ENCODE data around the gene LIMA1.

DNA sequence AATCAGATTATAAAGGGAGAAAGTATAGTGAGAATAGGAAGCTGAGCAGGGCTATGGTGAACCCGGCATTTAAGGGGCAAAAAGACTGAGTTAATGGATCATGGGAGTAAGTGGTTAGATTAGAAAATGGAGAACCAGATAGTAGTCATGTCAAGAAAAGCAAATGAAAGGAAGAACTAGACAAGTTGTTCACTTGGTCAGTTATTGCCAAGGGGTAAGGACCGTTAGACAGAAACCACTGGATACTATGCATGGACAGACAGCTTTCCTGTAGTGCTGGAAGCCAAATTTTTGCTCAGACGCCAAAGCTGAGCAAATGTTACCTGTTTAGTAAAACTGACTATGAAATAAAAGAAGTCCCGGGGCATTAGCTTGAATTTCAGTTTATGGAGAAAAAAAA is 3.8 kb downstream of the LIMA1 start:
- no peak for TF ChIP-seq ELK1 (IDR thresholded peaks at IDR 0.05; ENCODE audit: borderline replicate concordance, low read depth, low read length)
- no peak for TF ChIP-seq NFE2L2 (IDR thresholded peaks at IDR 0.05; ENCODE audit: low read depth, low read length)
- TF ChIP-seq USF2 (IDR thresholded peaks at IDR 0.05; ENCODE audit: low read depth, low read length): no peak
- TF ChIP-seq, protein P1, sequence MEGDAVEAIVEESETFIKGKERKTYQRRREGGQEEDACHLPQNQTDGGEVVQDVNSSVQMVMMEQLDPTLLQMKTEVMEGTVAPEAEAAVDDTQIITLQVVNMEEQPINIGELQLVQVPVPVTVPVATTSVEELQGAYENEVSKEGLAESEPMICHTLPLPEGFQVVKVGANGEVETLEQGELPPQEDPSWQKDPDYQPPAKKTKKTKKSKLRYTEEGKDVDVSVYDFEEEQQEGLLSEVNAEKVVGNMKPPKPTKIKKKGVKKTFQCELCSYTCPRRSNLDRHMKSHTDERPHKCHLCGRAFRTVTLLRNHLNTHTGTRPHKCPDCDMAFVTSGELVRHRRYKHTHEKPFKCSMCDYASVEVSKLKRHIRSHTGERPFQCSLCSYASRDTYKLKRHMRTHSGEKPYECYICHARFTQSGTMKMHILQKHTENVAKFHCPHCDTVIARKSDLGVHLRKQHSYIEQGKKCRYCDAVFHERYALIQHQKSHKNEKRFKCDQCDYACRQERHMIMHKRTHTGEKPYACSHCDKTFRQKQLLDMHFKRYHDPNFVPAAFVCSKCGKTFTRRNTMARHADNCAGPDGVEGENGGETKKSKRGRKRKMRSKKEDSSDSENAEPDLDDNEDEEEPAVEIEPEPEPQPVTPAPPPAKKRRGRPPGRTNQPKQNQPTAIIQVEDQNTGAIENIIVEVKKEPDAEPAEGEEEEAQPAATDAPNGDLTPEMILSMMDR (conservative IDR thresholded peaks at IDR 0.05; ENCODE audit: low read depth, low read length): no peak
- no peak for TF ChIP-seq CEBPB (IDR thresholded peaks at IDR 0.05; ENCODE audit: low read depth, low read length)
- TF ChIP-seq RFX5 (IDR thresholded peaks at IDR 0.05; ENCODE audit: low read depth, low read length): no peak
- no peak for TF ChIP-seq POLR2A (IDR thresholded peaks at IDR 0.05; ENCODE audit: low read depth, low read length)
- no peak for TF ChIP-seq SMC3 (IDR thresholded peaks at IDR 0.05; ENCODE audit: low read depth, low read length)
- TF ChIP-seq RAD21 (IDR thresholded peaks at IDR 0.05; ENCODE audit: low read length): no peak
- no peak for TF ChIP-seq MAZ (IDR thresholded peaks at IDR 0.05; ENCODE audit: borderline replicate concordance, low read depth, low read length)
- TF ChIP-seq BHLHE40 (IDR thresholded peaks at IDR 0.05; ENCODE audit: low read depth, low read length): no peak
- no peak for TF ChIP-seq MAFK (IDR thresholded peaks at IDR 0.05; ENCODE audit: low read depth, low read length)
- TF ChIP-seq FOS (IDR thresholded peaks at IDR 0.05; ENCODE audit: low read depth, low read length): no peak

Data from IMR-90 (cell line).